Fibroblast of skin of scalp (primary cell): ENCODE measurements around the gene CCT3.
"Not testable (repeated sequence)": the region's sequence is repeated elsewhere in the genome, so short reads cannot be mapped to it uniquely, and the experiment has no call there.

ENCODE experiments used
- DNase-seq: peaks from one replicate; pipeline ENCODE4 v3.0.0-alpha.2; 2013

The CCT3 gene

GRCh38 chr1:156323179-156323578, 14.9 kb downstream of the CCT3 start:
- not testable (repeated sequence) for DNase-seq

DNA sequence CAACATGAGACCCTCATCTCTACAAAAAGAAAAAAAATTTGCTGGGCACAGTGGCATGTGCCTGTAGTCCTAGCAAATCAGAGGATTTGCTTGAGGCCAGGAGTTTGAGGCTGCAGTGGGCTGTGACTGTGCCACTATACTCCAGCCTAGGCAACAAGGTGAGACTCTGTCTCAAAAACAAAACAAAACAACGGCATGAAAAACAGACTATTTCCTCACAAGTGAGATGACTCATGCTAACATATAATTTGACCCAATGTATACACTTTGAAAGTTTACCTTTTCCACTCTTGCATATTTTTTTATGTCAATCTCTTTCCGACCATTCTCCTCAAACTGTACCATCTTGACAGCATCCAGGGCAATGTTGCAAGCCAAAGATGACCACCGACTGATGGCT, 17.5 kb downstream of the CCT3 start:
- no peak for DNase-seq

DNA sequence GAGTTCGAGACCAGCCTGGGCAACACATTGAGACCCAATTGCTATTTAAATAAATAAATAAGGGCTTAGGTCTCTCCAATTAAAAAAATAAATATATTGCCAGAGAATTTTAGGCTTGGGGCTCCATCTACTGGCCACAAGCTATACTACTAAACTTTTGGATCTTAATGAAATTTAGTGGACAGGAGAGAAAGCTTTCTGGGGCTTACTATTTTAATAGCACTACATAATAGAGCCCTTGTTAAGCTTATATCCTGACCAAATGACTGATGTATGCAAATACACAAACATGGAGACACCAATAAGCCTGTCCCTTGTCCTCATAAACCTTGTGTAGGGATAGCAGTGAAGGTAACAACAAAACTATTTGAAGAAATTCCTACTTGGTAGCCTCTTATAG, 18.4 kb downstream of the CCT3 start:
- peak; percentile 36 for DNase-seq

- no peak for DNase-seq
Observed at GRCh38 chr1:156316909-156317308, 21.2 kb downstream of the CCT3 start.

- DNase-seq, result no peak
Observed at GRCh38 chr1:156310962-156311361, 27.1 kb downstream of the CCT3 start.

- DNase-seq, result no peak
Observed at GRCh38 chr1:156308078-156308477, 30.0 kb downstream of the CCT3 start.

DNA sequence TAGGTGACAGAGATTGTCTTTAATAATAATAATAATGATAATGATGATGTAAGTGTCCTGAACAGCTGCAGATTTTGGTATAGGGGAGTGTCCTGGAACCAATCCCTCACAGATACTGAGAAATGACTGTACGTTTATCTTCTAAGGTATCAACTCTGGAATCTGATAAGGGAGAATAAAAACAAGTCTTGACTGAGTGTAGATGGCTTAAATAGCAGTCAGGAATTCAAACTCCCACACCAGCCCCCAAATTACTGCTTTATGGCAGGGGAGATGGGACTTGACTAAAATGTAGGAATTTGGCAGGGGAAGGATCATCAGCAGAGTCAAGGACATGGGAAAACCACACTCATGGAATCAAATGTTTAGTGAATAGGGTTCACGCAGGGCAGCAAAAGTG, 32.9 kb downstream of the CCT3 start:
- no peak for DNase-seq

GRCh38 chr1:156303241-156303640, 34.9 kb downstream of the CCT3 start:
- DNase-seq, result no peak

- no peak for DNase-seq
Observed at GRCh38 chr1:156298852-156299357, 39.2 kb downstream of the CCT3 start, which contains the start of gene VHLL. Gene VHLL (minus strand): TSS chr1:156299307. CDS start chr1:156299189, 118 bp downstream.

GRCh38 chr1:156295391-156295947, 42.6 kb downstream of the CCT3 start, which contains the start of gene GLMP:
Gene GLMP (minus strand): TSS chr1:156295679. CDS start chr1:156295645, 34 bp downstream.
- DNase-seq, result peak; percentile 71

DNA sequence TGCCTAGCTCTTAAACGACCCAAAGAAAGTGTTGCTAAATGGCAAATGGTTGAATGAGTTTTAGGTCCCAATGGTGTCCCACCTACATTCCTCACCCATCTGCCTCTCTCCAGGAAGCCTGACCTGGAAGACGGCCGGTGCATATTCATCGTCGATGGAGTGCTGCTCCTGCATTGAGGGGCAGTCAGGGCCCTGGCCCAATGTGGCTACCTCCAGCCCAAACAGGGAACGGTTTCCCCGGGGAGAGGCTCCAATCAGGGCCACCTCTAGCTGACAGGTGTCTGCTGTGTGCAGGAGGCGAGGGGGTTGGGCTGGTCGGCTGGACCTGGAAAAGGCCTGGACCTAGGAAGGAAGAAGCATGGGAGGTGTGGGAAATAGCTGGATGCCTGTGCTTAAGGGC, 44.2 kb downstream of the CCT3 start:
- DNase-seq, result no peak

GRCh38 chr1:156293098-156293434, 45.0 kb downstream of the CCT3 start:
- no peak for DNase-seq

GRCh38 chr1:156291226-156292061, 46.6 kb downstream of the CCT3 start:
- DNase-seq, result peak; percentile 83

GRCh38 chr1:156289857-156290256, 48.2 kb downstream of the CCT3 start:
- no peak for DNase-seq

DNA sequence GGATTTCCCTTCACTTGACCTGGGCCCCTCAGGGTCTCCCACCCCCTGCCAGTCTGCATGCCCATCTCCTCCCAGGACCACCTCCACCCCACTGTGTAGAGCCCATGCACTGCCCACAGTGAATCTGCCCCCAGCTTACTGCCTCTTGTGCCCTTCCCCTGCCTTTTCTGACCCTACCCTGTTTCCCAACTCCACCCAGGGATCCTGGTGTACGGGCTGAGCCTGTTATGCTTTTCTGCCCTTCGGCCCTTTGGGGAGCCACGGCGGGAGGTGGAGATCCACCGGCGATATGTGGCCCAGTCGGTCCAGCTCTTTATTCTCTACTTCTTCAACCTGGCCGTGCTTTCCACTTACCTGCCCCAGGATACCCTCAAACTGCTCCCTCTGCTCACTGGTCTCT, 52.0 kb downstream of the CCT3 start:
- no peak for DNase-seq

DNA sequence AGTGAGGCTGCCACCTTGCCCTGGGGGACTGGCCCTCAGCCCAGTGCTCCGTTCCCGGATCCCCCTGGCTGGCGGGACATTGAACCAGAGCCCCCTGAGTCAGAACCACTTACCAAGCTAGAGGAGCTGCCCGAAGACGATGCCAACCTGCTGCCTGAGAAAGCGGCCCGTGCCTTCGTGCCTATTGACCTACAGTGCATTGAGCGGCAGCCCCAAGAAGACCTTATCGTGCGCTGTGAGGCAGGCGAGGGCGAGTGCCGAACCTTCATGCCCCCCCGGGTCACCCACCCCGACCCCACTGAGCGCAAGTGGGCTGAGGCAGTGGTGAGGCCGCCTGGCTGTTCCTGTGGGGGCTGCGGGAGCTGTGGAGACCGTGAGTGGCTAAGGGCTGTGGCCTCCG, 52.7 kb downstream of the CCT3 start:
- DNase-seq, result no peak

- no peak for DNase-seq
Observed at GRCh38 chr1:156284757-156285156, 53.3 kb downstream of the CCT3 start.

DNA sequence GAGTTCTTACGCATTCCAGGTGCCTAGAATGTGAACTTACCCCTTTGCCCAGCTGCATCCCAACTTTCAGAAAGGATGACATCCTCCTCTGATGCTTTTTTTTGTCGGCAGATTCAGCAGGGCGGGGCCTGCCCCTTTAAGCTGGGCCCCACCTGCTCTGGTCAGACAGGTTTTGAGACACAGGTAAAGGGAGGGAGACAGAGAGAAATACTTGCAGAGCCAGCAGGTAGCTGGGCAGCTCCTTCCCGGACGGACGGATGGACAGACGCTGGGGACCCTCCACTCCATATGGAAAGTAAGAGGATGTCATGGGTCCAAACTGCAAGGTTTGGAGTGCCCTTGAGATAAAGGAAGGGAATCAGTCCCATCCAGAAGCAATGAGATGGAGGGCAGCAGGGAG, 54.0 kb downstream of the CCT3 start, which contains the start of gene TMEM79:
TMEM79 (plus strand) TSS at position 214 of the 400 bp plus-strand sequence. CDS start 902 bp downstream, outside the sequence.
- DNase-seq, result no peak

DNA sequence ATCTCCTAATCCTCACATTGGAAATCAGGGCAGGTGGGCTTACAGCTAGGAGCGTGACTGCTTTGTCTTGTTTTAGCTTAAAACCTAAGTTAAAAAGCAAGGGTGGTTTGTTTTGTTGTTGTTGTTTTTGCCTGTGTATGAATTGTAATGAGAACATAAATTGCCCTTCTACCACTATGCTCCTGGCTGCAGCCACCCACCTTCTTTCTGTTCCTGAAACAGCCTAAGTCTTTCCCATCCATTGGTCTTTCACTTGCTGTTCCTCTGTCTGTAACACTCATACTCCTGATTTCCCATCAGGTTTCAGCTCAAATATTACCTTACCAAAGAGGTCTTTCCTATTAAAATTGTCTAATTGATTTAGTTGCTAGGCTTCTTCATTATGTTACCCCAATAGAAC, 54.6 kb downstream of the CCT3 start:
- no peak for DNase-seq

DNA sequence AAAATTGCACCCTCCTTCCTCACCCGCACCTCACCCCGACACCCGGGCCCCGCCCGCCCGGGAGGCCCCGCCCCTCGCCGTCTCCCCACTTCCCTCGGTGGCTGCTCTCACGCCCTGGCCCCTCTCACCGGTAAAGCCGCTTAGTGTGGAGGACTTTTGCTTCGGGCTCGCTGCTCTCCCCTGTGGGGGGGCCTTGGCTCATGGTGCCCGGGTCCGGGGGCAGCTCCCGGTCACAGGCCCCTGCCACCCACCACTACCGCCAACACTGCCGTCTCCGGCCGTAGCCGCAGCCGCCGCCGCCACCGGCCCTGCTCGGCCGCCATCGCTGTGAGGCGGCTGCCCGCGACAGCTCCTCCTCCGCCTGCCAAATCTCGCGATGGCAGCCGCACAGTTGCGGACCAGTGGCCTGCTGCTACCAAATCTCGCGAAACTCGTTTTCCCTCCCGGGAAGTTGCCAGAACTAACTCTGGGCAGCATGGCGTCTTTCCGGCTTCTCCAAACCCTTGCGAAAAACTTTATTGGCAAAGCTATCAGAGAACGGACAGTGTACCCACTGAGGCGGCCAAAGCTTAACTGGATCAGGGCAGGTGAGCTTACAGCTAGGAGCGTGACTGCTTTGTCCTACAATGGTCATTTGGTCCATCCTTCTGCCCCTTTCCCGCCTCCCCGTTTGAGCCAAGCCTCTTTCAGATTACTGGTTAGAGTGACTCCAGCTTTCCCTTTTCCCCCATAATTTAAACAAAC, 55.4 kb downstream of the CCT3 start, which contains the start of gene SMG5:
SMG5 (minus strand) TSS at position 347 of the 744 bp plus-strand sequence; CDS start at position 202, 145 bp downstream.
- peak; percentile 99 for DNase-seq

DNA sequence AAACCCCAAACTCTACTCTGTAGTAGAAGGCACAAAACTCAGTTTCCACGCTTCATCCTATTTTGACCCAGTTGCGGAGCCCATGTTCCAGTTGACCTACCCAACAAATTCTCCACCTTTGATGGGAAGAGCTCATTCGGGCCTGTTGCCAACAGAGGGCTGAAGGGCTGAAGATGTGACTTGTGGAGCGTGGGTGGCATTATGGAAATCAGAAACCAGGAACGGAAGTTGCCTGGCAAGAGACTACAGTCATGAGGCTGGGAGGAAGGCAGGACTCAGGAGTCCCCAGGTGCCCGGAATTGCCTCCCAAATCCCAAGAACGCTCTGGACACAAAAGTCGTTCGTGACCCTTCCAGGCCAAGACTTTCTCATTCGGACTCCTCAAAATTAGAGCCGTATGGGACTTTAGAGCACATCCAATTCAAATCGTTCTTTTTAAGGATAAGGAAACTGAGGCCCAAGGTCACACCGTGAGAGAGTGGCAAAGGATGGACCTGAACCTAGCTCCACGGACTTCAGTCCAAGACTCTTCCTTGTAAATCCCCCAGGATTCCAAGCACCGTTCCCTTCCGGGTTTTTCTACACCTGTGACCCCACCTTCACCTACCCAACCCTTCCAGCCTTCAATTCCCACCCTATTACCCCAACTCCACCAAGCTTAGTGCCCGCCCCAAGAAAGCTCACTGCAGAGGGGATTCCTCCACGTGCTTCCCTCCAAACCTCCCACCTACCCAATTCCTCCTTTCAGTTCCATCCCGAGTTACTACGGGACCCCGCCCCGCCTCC, 56.2 kb downstream of the CCT3 start:
- no peak for DNase-seq

- peak; percentile 66 for DNase-seq
Observed at GRCh38 chr1:156281281-156281680, 56.8 kb downstream of the CCT3 start.
